ENCODE data around the gene OR1N1.

DNA sequence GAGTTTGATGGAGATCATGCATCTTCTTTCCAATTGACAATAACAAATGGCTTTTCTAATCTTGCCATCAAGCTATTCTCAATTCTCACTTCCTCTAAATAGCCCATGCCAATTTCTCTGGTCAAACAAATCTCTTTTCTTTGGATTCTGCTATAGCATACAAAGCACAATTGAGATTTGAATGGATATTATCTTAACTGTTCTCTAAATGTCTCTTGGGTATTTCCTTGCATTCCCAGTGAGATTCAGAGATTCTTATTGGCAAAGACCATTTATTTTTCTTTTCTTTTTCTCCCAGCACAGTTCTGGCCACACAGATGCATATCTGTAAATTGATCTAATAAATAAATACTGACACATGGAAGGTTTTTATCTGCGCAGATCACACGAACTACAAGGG is 25.7 kb upstream of the OR1N1 start, which contains the start of gene OR1N2:
- TF ChIP-seq, protein P1, sequence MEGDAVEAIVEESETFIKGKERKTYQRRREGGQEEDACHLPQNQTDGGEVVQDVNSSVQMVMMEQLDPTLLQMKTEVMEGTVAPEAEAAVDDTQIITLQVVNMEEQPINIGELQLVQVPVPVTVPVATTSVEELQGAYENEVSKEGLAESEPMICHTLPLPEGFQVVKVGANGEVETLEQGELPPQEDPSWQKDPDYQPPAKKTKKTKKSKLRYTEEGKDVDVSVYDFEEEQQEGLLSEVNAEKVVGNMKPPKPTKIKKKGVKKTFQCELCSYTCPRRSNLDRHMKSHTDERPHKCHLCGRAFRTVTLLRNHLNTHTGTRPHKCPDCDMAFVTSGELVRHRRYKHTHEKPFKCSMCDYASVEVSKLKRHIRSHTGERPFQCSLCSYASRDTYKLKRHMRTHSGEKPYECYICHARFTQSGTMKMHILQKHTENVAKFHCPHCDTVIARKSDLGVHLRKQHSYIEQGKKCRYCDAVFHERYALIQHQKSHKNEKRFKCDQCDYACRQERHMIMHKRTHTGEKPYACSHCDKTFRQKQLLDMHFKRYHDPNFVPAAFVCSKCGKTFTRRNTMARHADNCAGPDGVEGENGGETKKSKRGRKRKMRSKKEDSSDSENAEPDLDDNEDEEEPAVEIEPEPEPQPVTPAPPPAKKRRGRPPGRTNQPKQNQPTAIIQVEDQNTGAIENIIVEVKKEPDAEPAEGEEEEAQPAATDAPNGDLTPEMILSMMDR (IDR thresholded peaks at IDR 0.05; ENCODE audit: low read length): no peak
- no peak for TF ChIP-seq EZH2 (optimal IDR thresholded peaks at IDR 0.05; ENCODE audit: low read depth, low read length)

All from MM.1S (cell line).